Hepatocyte (in vitro differentiated cells): ENCODE results near the gene ATF3. TPM values are rescaled to one million over a fixed set of nuclear protein-coding genes. Genes with fewer than 3 reads are reported as not detected.
A peak's percentile ranks its signal among the peaks of the same experiment; 100 is the strongest.

ENCODE experiments used
- DNase-seq: peaks from one replicate; pipeline ENCODE4 v3.0.0-alpha.2; 2016; ENCODE audit warnings: low spot score
- H2AFZ ChIP-seq: fragments of 200-600 bp; sonication (generic); 2 replicates; pipeline ENCODE4 v1.6.0; 2016; ENCODE audit warnings: antibody characterized with exemption, mild to moderate bottlenecking
- H3K27ac ChIP-seq: fragments of 200-600 bp; sonication (generic); 2 replicates; pipeline ENCODE4 v1.5.1; 2016; ENCODE audit warnings: mild to moderate bottlenecking
- H3K27me3 ChIP-seq: fragments of 200-600 bp; sonication (generic); 2 replicates; pipeline ENCODE4 v1.6.1; 2016
- H3K36me3 ChIP-seq: fragments of 200-600 bp; sonication (generic); replicated peaks from 2 replicates; pipeline ENCODE4 v1.5.1; 2016; ENCODE audit warnings: low read depth; ENCODE audit not compliant: insufficient read depth
- H3K4me1 ChIP-seq: fragments of 200-600 bp; sonication (generic); 2 replicates; pipeline ENCODE4 v1.5.1; 2016; ENCODE audit warnings: mild to moderate bottlenecking, moderate library complexity; ENCODE audit not compliant: insufficient read depth
- H3K4me2 ChIP-seq: fragments of 200-600 bp; sonication (generic); 2 replicates; pipeline ENCODE4 v1.6.0; 2016
- H3K4me3 ChIP-seq: fragments of 200-600 bp; sonication (generic); 2 replicates; pipeline ENCODE4 v1.5.1; 2016; ENCODE audit warnings: mild to moderate bottlenecking
- H3K79me2 ChIP-seq: fragments of 200-600 bp; sonication (generic); 2 replicates; pipeline ENCODE4 v1.6.0; 2017; ENCODE audit warnings: mild to moderate bottlenecking
- H3K9me2 ChIP-seq: fragments of 200-600 bp; sonication (generic); replicated peaks from 2 replicates; pipeline ENCODE4 v1.6.0; 2017; ENCODE audit warnings: mild to moderate bottlenecking; ENCODE audit not compliant: insufficient read depth
- H3K9me3 ChIP-seq: fragments of 200-600 bp; sonication (generic); 2 replicates; pipeline ENCODE4 v1.5.1; 2016; ENCODE audit warnings: low read depth, mild to moderate bottlenecking
- H4K20me1 ChIP-seq: fragments of 200-600 bp; sonication (generic); 2 replicates; pipeline ENCODE4 v1.6.0; 2016; ENCODE audit warnings: mild to moderate bottlenecking; ENCODE audit not compliant: insufficient read depth, poor library complexity, severe bottlenecking
- CTCF ChIP-seq: fragments of 200-600 bp; sonication (generic); IDR thresholded peaks from 2 replicates; pipeline ENCODE4 v1.5.1; 2016; ENCODE audit warnings: antibody characterized with exemption, mild to moderate bottlenecking; ENCODE audit not compliant: poor library complexity
- EZH2 ChIP-seq: fragments of 200-600 bp; sonication (generic); IDR thresholded peaks from 2 replicates; pipeline ENCODE4 v1.6.1; 2016; ENCODE audit warnings: antibody characterized with exemption, mild to moderate bottlenecking, borderline replicate concordance
- EZH2phosphoT487 ChIP-seq: fragments of 200-600 bp; sonication (generic); IDR thresholded peaks from one replicate; pipeline ENCODE4 v1.6.1; 2018; ENCODE audit warnings: antibody characterized with exemption, mild to moderate bottlenecking, low read depth, moderate library complexity; ENCODE audit not compliant: unreplicated experiment, severe bottlenecking
- WGBS: methylation state at CpG from one replicate; pipeline ENCODE4 v1.1.6; 2016; ENCODE audit warnings: low lambda C conversion rate; ENCODE audit errors: missing lambda C conversion rate; 5-methylcytosine and 5-hydroxymethylcytosine counted together
- polyA plus RNA-seq: library from polyadenylated mRNA; unstranded; fragments of >200 nt; fragmentation: Nextera tagmentation; extraction: Ambion mirVana; gene quantifications from 2 replicates; pipeline ENCODE4 v1.2.1, GENCODE V29; 2016
- total RNA-seq: library from RNA; depleted of rRNA; stranded (reverse); fragments of >200 nt; gene quantifications from 2 replicates; pipeline ENCODE4 v1.2.3, GENCODE V29; 2014

The ATF3 gene
- total and polyA plus RNA-seq, 2 experiments from 2014 or later: 128 to 129 TPM

- Histone ChIP-seq H3K79me2 (no peaks in the 10 kb centered on the region), H3K4me2 (no peak overlapping the region), H3K4me3 (no peak overlapping the region), H3K27ac (peak overlapping the region; percentile 66), H3K36me3 (no peaks in the 10 kb centered on the region), H2AFZ (no peak overlapping the region), H4K20me1 (no peaks in the 10 kb centered on the region), H3K4me1 (peaks cover 4% of the 10 kb centered on the region), H3K9me2 (no peaks in the 10 kb centered on the region), H3K9me3 (no peaks in the 10 kb centered on the region), H3K27me3 (no peaks in the 10 kb centered on the region)
- TF ChIP-seq CTCF (no peak), EZH2phosphoT487 (no peak), EZH2 (no peak)
- no peak for DNase-seq
- 86% methylated on average over 5 of the region's 5 CpGs for WGBS
Measured at GRCh38 chr1:212668477-212668876, 59.9 kb downstream of the ATF3 start.

- no peak overlapping the region for H3K27ac ChIP-seq
- no peaks in the 10 kb centered on the region for H3K36me3 ChIP-seq
- no peaks in the 10 kb centered on the region for H3K27me3 ChIP-seq
- TF ChIP-seq EZH2phosphoT487 (no peak), EZH2 (no peak), CTCF (peak; percentile 14)
- no peak for DNase-seq
- H4K20me1 ChIP-seq: no peaks in the 10 kb centered on the region
- H2AFZ ChIP-seq: no peak overlapping the region
- no peaks in the 10 kb centered on the region for H3K9me3 ChIP-seq
- H3K79me2 ChIP-seq: no peaks in the 10 kb centered on the region
- no peak overlapping the region for H3K4me2 ChIP-seq
- peaks cover 4% of the 10 kb centered on the region for H3K4me1 ChIP-seq
- H3K9me2 ChIP-seq: no peaks in the 10 kb centered on the region
- 82% methylated on average over 2 of the region's 2 CpGs for WGBS
- no peak overlapping the region for H3K4me3 ChIP-seq
Measured at GRCh38 chr1:212669102-212669501, 60.5 kb downstream of the ATF3 start.

- Histone ChIP-seq H3K4me2 (no peak overlapping the region), H3K27me3 (no peaks in the 10 kb centered on the region), H3K79me2 (no peaks in the 10 kb centered on the region), H3K9me3 (no peaks in the 10 kb centered on the region), H3K9me2 (no peaks in the 10 kb centered on the region), H3K4me1 (peaks cover 4% of the 10 kb centered on the region), H3K4me3 (no peak overlapping the region), H4K20me1 (no peaks in the 10 kb centered on the region), H2AFZ (no peak overlapping the region), H3K36me3 (no peaks in the 10 kb centered on the region), H3K27ac (no peak overlapping the region)
- TF ChIP-seq EZH2: no peak
- no peak for TF ChIP-seq EZH2phosphoT487
- no peak for TF ChIP-seq CTCF
- DNase-seq: no peak
- 91% methylated on average over 8 of the region's 8 CpGs for WGBS
Measured at GRCh38 chr1:212669600-212669999, 61.0 kb downstream of the ATF3 start.

GRCh38 chr1:212670301-212670700 lies 61.7 kb downstream of the ATF3 start:
- H3K27me3 ChIP-seq: no peaks in the 10 kb centered on the region
- H3K4me3 ChIP-seq: no peak overlapping the region
- no peaks in the 10 kb centered on the region for H3K9me3 ChIP-seq
- DNase-seq: no peak
- H3K27ac ChIP-seq: no peak overlapping the region
- 93% methylated on average over 7 of the region's 7 CpGs for WGBS
- no peak overlapping the region for H2AFZ ChIP-seq
- peaks cover 4% of the 10 kb centered on the region for H3K4me1 ChIP-seq
- H3K36me3 ChIP-seq: no peaks in the 10 kb centered on the region
- H3K4me2 ChIP-seq: no peak overlapping the region
- TF ChIP-seq EZH2phosphoT487 (no peak), CTCF (no peak), EZH2 (no peak)
- H3K9me2 ChIP-seq: no peaks in the 10 kb centered on the region
- H4K20me1 ChIP-seq: no peaks in the 10 kb centered on the region
- H3K79me2 ChIP-seq: no peaks in the 10 kb centered on the region
